CD4-positive, alpha-beta T cell (primary cell): ENCODE results near the gene GOLGA5. TPM values are rescaled to one million over a fixed set of nuclear protein-coding genes. Genes with fewer than 3 reads are reported as not detected.

Experiments
- ATAC-seq: fragments of 200-7000 bp; cut with Tn5 transposase; one replicate; pipeline ENCODE4 v1.10.0; 2022; ENCODE audit warnings: mild to moderate bottlenecking; ENCODE audit not compliant: poor library complexity
- CTCF ChIA-PET: fragments of 350-600 bp; sonication (Branson Sonifier 250); formaldehyde crosslinking; loops from one replicate; lab custom pipeline; 2021; ENCODE audit warnings: antibody characterized with exemption, inconsistent platforms; lab: Charles Lee
- POLR2A ChIA-PET: fragments of 350-600 bp; sonication (Branson Sonifier 250); formaldehyde crosslinking; loops from one replicate; lab custom pipeline; 2021; ENCODE audit warnings: antibody characterized with exemption, inconsistent platforms; lab: Charles Lee
- DNase-seq, 14 experiments: peaks; one replicate each; pipeline ENCODE4 v3.0.0-alpha.2; 2013 to 2020; ENCODE audit warnings: mixed read lengths in 2 of 14
- H3K27ac ChIP-seq, 2 donors: one replicate each; pipeline versions ENCODE4 v1.5.1 to v1.7.0; 2013; ENCODE audit warnings: low read length in 2 of 2, low read depth in 1 of 2, mild to moderate bottlenecking in 1 of 2
- H3K27me3 ChIP-seq, 2 experiments: 1 replicate in 1 of 2; 2 replicates in 1 of 2; pipeline versions ENCODE4 v1.6.1 to v1.7.0; 2013; ENCODE audit warnings: low read length in 2 of 2, control low read depth in 1 of 2, mild to moderate bottlenecking in 1 of 2, moderate library complexity in 1 of 2; ENCODE audit not compliant: insufficient read depth in 2 of 2, control insufficient read depth in 1 of 2
- H3K36me3 ChIP-seq: one replicate; pipeline ENCODE4 v1.6.1; 2013; ENCODE audit warnings: low read length, control low read depth; ENCODE audit not compliant: insufficient read depth
- H3K4me1 ChIP-seq: one replicate; pipeline ENCODE4 v1.6.1; 2013; ENCODE audit warnings: low read length, control low read depth; ENCODE audit not compliant: insufficient read depth
- H3K4me3 ChIP-seq: one replicate; pipeline ENCODE4 v1.5.1; 2013; ENCODE audit warnings: mild to moderate bottlenecking, low read length, moderate library complexity
- H3K9me3 ChIP-seq, 2 experiments: 1 replicate in 1 of 2; 2 replicates in 1 of 2; pipeline versions ENCODE4 v1.6.1 to v1.7.0; 2013; ENCODE audit warnings: low read length in 2 of 2, mild to moderate bottlenecking in 2 of 2, control low read depth in 1 of 2, moderate library complexity in 1 of 2; ENCODE audit not compliant: control insufficient read depth in 1 of 2, insufficient read depth in 1 of 2
- H3K27ac Mint-ChIP-seq: one replicate; pipeline ENCODE4 v1.8.0; 2020; ENCODE audit warnings: mixed read lengths
- H3K27me3 Mint-ChIP-seq: one replicate; pipeline ENCODE4 v1.8.0; 2021; ENCODE audit warnings: mixed read lengths
- H3K36me3 Mint-ChIP-seq: one replicate; pipeline ENCODE4 v1.8.0; 2021; ENCODE audit warnings: low read depth, mixed read lengths
- H3K4me1 Mint-ChIP-seq: one replicate; pipeline ENCODE4 v1.8.0; 2021; ENCODE audit warnings: low read depth, mixed read lengths
- H3K4me3 Mint-ChIP-seq: one replicate; pipeline ENCODE4 v1.8.0; 2020; ENCODE audit warnings: mild to moderate bottlenecking, mixed read lengths
- H3K9me3 Mint-ChIP-seq: one replicate; pipeline ENCODE4 v1.8.0; 2020; ENCODE audit warnings: mixed read lengths
- CTCF ChIP-seq: fragments of 200-600 bp; IDR thresholded peaks from one replicate; pipeline ENCODE4 v1.8.0; 2022; ENCODE audit warnings: antibody characterized with exemption, mild to moderate bottlenecking
- intact Hi-C, 2 experiments: fragments of 100-400 bp; cut with DNase I in 1 of 2; cut with micrococcal nuclease in 1 of 2; formaldehyde crosslinking; loops; one replicate each; pipeline versions ENCODE4 v1.15.1 to v1.9.0; 2023 to 2025; cut with DNase I, micrococcal nuclease
- total RNA-seq, 174 experiments: library from RNA in 2 of 174; stranded (reverse) in 2 of 174; gene quantifications; one replicate each; pipeline ENCODE4 v1.2.3 and lab custom pipeline; 2021 to 2026

GOLGA5 gene
- total RNA-seq, 2 experiments from 2014 or later: 5.2 to 6.8 TPM

- Mint-ChIP-seq H3K9me3 (peaks cover 2% of the 10 kb centered on the region), H3K4me3 (no peak overlapping the region), H3K27me3 (peaks cover 13% of the 10 kb centered on the region), H3K36me3 (no peaks in the 10 kb centered on the region), H3K4me1 (no peaks in the 10 kb centered on the region), H3K27ac (no peak overlapping the region)
- intact Hi-C loops: no loop called here
- Histone ChIP-seq H3K27ac (no peak overlapping the region), H3K4me3 (no peak overlapping the region), H3K4me1 (no peaks in the 10 kb centered on the region), H3K36me3 (no peaks in the 10 kb centered on the region), H3K9me3 (no peaks in the 10 kb centered on the region), H3K27me3 (no peaks in the 10 kb centered on the region)
- POLR2A ChIA-PET: no interaction called here
- DNase-seq (no peak), ATAC-seq (no peak)
- CTCF ChIA-PET: no interaction called here
- no peak for TF ChIP-seq CTCF
Observed at GRCh38 chr14:92860049-92860840, 66.1 kb downstream of the GOLGA5 start.

- Mint-ChIP-seq H3K27me3 (peaks cover 23% of the 10 kb centered on the region), H3K4me3 (no peak overlapping the region), H3K4me1 (no peaks in the 10 kb centered on the region), H3K36me3 (no peaks in the 10 kb centered on the region), H3K27ac (no peak overlapping the region), H3K9me3 (peaks cover 2% of the 10 kb centered on the region)
- POLR2A ChIA-PET: no interaction called here
- Histone ChIP-seq H3K36me3 (no peaks in the 10 kb centered on the region), H3K4me3 (no peak overlapping the region), H3K27me3 (no peaks in the 10 kb centered on the region), H3K4me1 (no peaks in the 10 kb centered on the region), H3K27ac (no peak overlapping the region), H3K9me3 (peaks cover 3 to 10% of the 10 kb centered on the region in 2 experiments)
- CTCF ChIA-PET: no interaction called here
- ATAC-seq (no peak), DNase-seq (no peak)
- TF ChIP-seq CTCF: no peak
- intact Hi-C loops: no loop called here
Observed at GRCh38 chr14:92861856-92862745, 68.0 kb downstream of the GOLGA5 start.

GRCh38 chr14:92863286-92864080 lies 69.4 kb downstream of the GOLGA5 start:
- ChIA-PET CTCF (no interaction called here), POLR2A (no interaction called here)
- no peaks in the 10 kb centered on the region for H3K4me1 Mint-ChIP-seq
- H3K27me3 ChIP-seq: no peaks in the 10 kb centered on the region
- ATAC-seq (no peak), DNase-seq (no peak)
- TF ChIP-seq CTCF: no peak
- H3K36me3 Mint-ChIP-seq: no peaks in the 10 kb centered on the region
- H3K27me3 Mint-ChIP-seq: peaks cover 34% of the 10 kb centered on the region
- intact Hi-C loops: no loop called here
- H3K27ac ChIP-seq: no peak overlapping the region
- no peaks in the 10 kb centered on the region for H3K36me3 ChIP-seq
- peaks cover 2% of the 10 kb centered on the region for H3K9me3 Mint-ChIP-seq
- H3K4me3 Mint-ChIP-seq: no peak overlapping the region
- H3K4me3 ChIP-seq: no peak overlapping the region
- H3K9me3 ChIP-seq: peaks cover 6 to 10% of the 10 kb centered on the region in 2 experiments
- no peak overlapping the region for H3K27ac Mint-ChIP-seq
- no peaks in the 10 kb centered on the region for H3K4me1 ChIP-seq
